Muscle layer of colon (tissue), 2 donors: Measurements from ENCODE around the gene RAB20.

Experiments
- H3K27ac ChIP-seq: one replicate; pipeline ENCODE4 v1.7.0; 2013; ENCODE audit warnings: low read depth, mild to moderate bottlenecking, low read length, moderate library complexity
- H3K27me3 ChIP-seq, 2 donors: one replicate each; pipeline ENCODE4 v1.7.0; 2013; ENCODE audit warnings: low read length in 2 of 2, mild to moderate bottlenecking in 2 of 2; ENCODE audit not compliant: insufficient read depth in 2 of 2, control insufficient read depth in 1 of 2
- H3K36me3 ChIP-seq: one replicate; pipeline ENCODE4 v1.7.0; 2013; ENCODE audit warnings: mild to moderate bottlenecking, low read length; ENCODE audit not compliant: insufficient read depth
- H3K4me1 ChIP-seq: one replicate; pipeline ENCODE4 v1.7.0; 2013; ENCODE audit warnings: mild to moderate bottlenecking, low read length; ENCODE audit not compliant: insufficient read depth
- H3K4me3 ChIP-seq, 2 donors: one replicate each; pipeline ENCODE4 v1.7.0; 2013; ENCODE audit warnings: low read length in 2 of 2, low read depth in 1 of 2, mild to moderate bottlenecking in 1 of 2, moderate library complexity in 1 of 2
- H3K9ac ChIP-seq: one replicate; pipeline ENCODE4 v1.7.0; 2013; ENCODE audit warnings: low read length
- H3K9me3 ChIP-seq: one replicate; pipeline ENCODE4 v1.7.0; 2013; ENCODE audit warnings: mild to moderate bottlenecking, low read length
- donor health status: abdominal sarcoma.
- donor health status: Adenocarcinoma of cecum.

RAB20 gene

GRCh38 chr13:110479215-110479545, 82.3 kb downstream of the RAB20 start:
- Histone ChIP-seq H3K4me3 (no peak overlapping the region), H3K9me3 (no peaks in the 10 kb centered on the region), H3K9ac (no peak overlapping the region), H3K36me3 (peaks cover 92% of the 10 kb centered on the region), H3K4me1 (peaks cover 7% of the 10 kb centered on the region), H3K27ac (no peak overlapping the region), H3K27me3 (no peaks in the 10 kb centered on the region)

- no peak overlapping the region for H3K27ac ChIP-seq
- no peak overlapping the region for H3K9ac ChIP-seq
Measured at GRCh38 chr13:110478405-110479214, 82.9 kb downstream of the RAB20 start.

GRCh38 chr13:110477706-110478245, 83.7 kb downstream of the RAB20 start:
- Histone ChIP-seq H3K4me1 (peaks cover 7% of the 10 kb centered on the region), H3K27ac (no peak overlapping the region), H3K9ac (no peak overlapping the region), H3K36me3 (peaks cover 91% of the 10 kb centered on the region), H3K27me3 (no peaks in the 10 kb centered on the region), H3K9me3 (no peaks in the 10 kb centered on the region), H3K4me3 (no peak overlapping the region)

More at GRCh38 chr13:110478405-110479214, 82.9 kb downstream of the RAB20 start:
- peaks cover 92% of the 10 kb centered on the region for H3K36me3 ChIP-seq
- no peak overlapping the region for H3K4me3 ChIP-seq
- peaks cover 7% of the 10 kb centered on the region for H3K4me1 ChIP-seq
- no peaks in the 10 kb centered on the region for H3K9me3 ChIP-seq
- H3K27me3 ChIP-seq = no peaks in the 10 kb centered on the region

GRCh38 chr13:110476220-110476617, 85.3 kb downstream of the RAB20 start:
- no peak overlapping the region for H3K27ac ChIP-seq
- no peaks in the 10 kb centered on the region for H3K9me3 ChIP-seq

GRCh38 chr13:110475550-110476219, 85.8 kb downstream of the RAB20 start:
- Histone ChIP-seq H3K4me3 (no peak overlapping the region), H3K27me3 (no peaks in the 10 kb centered on the region), H3K9me3 (no peaks in the 10 kb centered on the region), H3K4me1 (peaks cover 7% of the 10 kb centered on the region), H3K36me3 (peaks cover 93% of the 10 kb centered on the region), H3K9ac (no peak overlapping the region), H3K27ac (no peak overlapping the region)

More at GRCh38 chr13:110476220-110476617, 85.3 kb downstream of the RAB20 start:
- Histone ChIP-seq H3K9ac (no peak overlapping the region), H3K4me3 (no peak overlapping the region), H3K4me1 (peaks cover 7% of the 10 kb centered on the region), H3K36me3 (peaks cover 89% of the 10 kb centered on the region), H3K27me3 (no peaks in the 10 kb centered on the region)

GRCh38 chr13:110475117-110475516, 86.4 kb downstream of the RAB20 start:
- H3K4me3 ChIP-seq = no peak overlapping the region
- H3K27me3 ChIP-seq = no peaks in the 10 kb centered on the region
- H3K27ac ChIP-seq = no peak overlapping the region
- peaks cover 7% of the 10 kb centered on the region for H3K4me1 ChIP-seq
- H3K9me3 ChIP-seq = no peaks in the 10 kb centered on the region
- no peak overlapping the region for H3K9ac ChIP-seq
- H3K36me3 ChIP-seq = peaks cover 93% of the 10 kb centered on the region

- H3K36me3 ChIP-seq = peaks cover 90% of the 10 kb centered on the region
Measured at GRCh38 chr13:110474713-110475112, 86.8 kb downstream of the RAB20 start.

More at GRCh38 chr13:110474713-110475112, 86.8 kb downstream of the RAB20 start:
- Histone ChIP-seq H3K27ac (no peak overlapping the region), H3K4me3 (no peak overlapping the region), H3K4me1 (peaks cover 7% of the 10 kb centered on the region), H3K9me3 (no peaks in the 10 kb centered on the region), H3K27me3 (no peaks in the 10 kb centered on the region), H3K9ac (no peak overlapping the region)
